ENCODE measurements around the gene PRDX6. TPM values are rescaled to one million over a fixed set of nuclear protein-coding genes. Genes with fewer than 3 reads are reported as not detected.
"Not testable (repeated sequence)": the region's sequence is repeated elsewhere in the genome, so short reads cannot be mapped to it uniquely, and the experiment has no call there.

PRDX6 gene
- polyA plus RNA-seq (2013, experiment 1 of 2; ENCODE audit: insufficient read length) = 410 TPM
- 418 TPM for polyA plus RNA-seq (2013, experiment 2 of 2; ENCODE audit: insufficient read length)

GRCh38 chr1:173477286-173478093, at the start of gene PRDX6:
PRDX6 (plus strand) TSS chr1:173477335; CDS start chr1:173477398, 63 bp downstream.
- peak; percentile 88 for DNase-seq

GRCh38 chr1:173429471-173430402, 47.4 kb upstream of the PRDX6 start:
- peak; percentile 94 for DNase-seq

- no peak for DNase-seq
These were observed 46.3 kb upstream of the PRDX6 start for GRCh38 chr1:173430677-173431303.

GRCh38 chr1:173431304-173432045, 45.7 kb upstream of the PRDX6 start:
- DNase-seq = peak; percentile 85

GRCh38 chr1:173432331-173432730, 44.8 kb upstream of the PRDX6 start:
- no peak for DNase-seq

- peak; percentile 47 for DNase-seq
These were observed 43.3 kb upstream of the PRDX6 start for GRCh38 chr1:173433751-173434326.

- no peak for DNase-seq
These were observed 40.2 kb upstream of the PRDX6 start for GRCh38 chr1:173436841-173437428.

GRCh38 chr1:173438675-173439074, 38.5 kb upstream of the PRDX6 start:
- no peak for DNase-seq

- no peak for DNase-seq
These were observed 36.7 kb upstream of the PRDX6 start for GRCh38 chr1:173440430-173440829.

- no peak for DNase-seq
These were observed 32.4 kb upstream of the PRDX6 start for GRCh38 chr1:173444757-173445156.

GRCh38 chr1:173445164-173445563, 32.0 kb upstream of the PRDX6 start:
- DNase-seq = no peak

GRCh38 chr1:173445656-173446055, 31.5 kb upstream of the PRDX6 start:
- DNase-seq = no peak

- no peak for DNase-seq
These were observed 29.9 kb upstream of the PRDX6 start for GRCh38 chr1:173447224-173447623.

GRCh38 chr1:173448945-173449344, 28.2 kb upstream of the PRDX6 start:
- DNase-seq = no peak

GRCh38 chr1:173451981-173452380, 25.2 kb upstream of the PRDX6 start:
- DNase-seq = no peak

GRCh38 chr1:173453982-173454381, 23.2 kb upstream of the PRDX6 start:
- DNase-seq = peak; percentile 54

- DNase-seq = no peak
These were observed 22.1 kb upstream of the PRDX6 start for GRCh38 chr1:173454966-173455524.

- no peak for DNase-seq
These were observed 17.2 kb upstream of the PRDX6 start for GRCh38 chr1:173459885-173460284.

GRCh38 chr1:173462666-173463065, 14.5 kb upstream of the PRDX6 start:
- DNase-seq = not testable (repeated sequence)

- not testable (repeated sequence) for DNase-seq
These were observed 12.9 kb upstream of the PRDX6 start for GRCh38 chr1:173464185-173464584.

GRCh38 chr1:173467426-173467825, 9.7 kb upstream of the PRDX6 start:
- peak; percentile 19 for DNase-seq

All from fibroblast of skin of abdomen (primary cell).